Vagina (tissue), 2 donors: ENCODE data around the gene PYGL. TPM values are rescaled to one million over a fixed set of nuclear protein-coding genes. Genes with fewer than 3 reads are reported as not detected.
"Not testable (repeated sequence)": the region's sequence is repeated elsewhere in the genome, so short reads cannot be mapped to it uniquely, and the experiment has no call there.

Experiments
- DNase-seq, 2 donors: peaks; one replicate each; pipeline ENCODE4 v3.0.0-alpha.2; 2017; ENCODE audit errors: extremely low spot score in 2 of 2
- H3K27ac ChIP-seq: fragments of 200-600 bp; sonication (generic); one replicate; pipeline ENCODE4 v1.5.1; 2019
- H3K27me3 ChIP-seq: fragments of 200-600 bp; sonication (generic); one replicate; pipeline ENCODE4 v1.5.1; 2019
- H3K36me3 ChIP-seq, 2 donors: fragments of 200-600 bp; sonication (generic); one replicate each; pipeline ENCODE4 v1.5.1; 2017 to 2019
- H3K4me1 ChIP-seq: fragments of 200-600 bp; sonication (generic); one replicate; pipeline ENCODE4 v1.5.1; 2019
- H3K4me3 ChIP-seq, 2 donors: fragments of 200-600 bp; sonication (generic); 1 replicate in 1 of 2; 2 replicates in 1 of 2; pipeline ENCODE4 v1.5.1; 2016 to 2019
- H3K9me3 ChIP-seq: fragments of 200-600 bp; sonication (generic); one replicate; pipeline ENCODE4 v1.5.1; 2019
- POLR2A ChIP-seq, 2 donors: fragments of 450-650 bp; IDR thresholded peaks; one replicate each; pipeline ENCODE4 v1.6.1; 2017; ENCODE audit warnings: antibody characterized with exemption in 2 of 2, mild to moderate bottlenecking in 2 of 2, moderate library complexity in 2 of 2
- POLR2AphosphoS5 ChIP-seq, 2 donors: sonication (generic); formaldehyde crosslinking; IDR thresholded peaks; one replicate each; pipeline ENCODE4 v1.9.0; 2017; ENCODE audit warnings: antibody characterized with exemption in 2 of 2, mild to moderate bottlenecking in 2 of 2, low read depth in 1 of 2; ENCODE audit not compliant: insufficient read depth in 1 of 2
- intact Hi-C: fragments of 100-400 bp; cut with DNase I; formaldehyde crosslinking; loops from one replicate; pipeline ENCODE4 v1.15.1; 2023
- total RNA-seq: library from RNA; depleted of rRNA; stranded (reverse); fragments of >200 nt; gene quantifications from one replicate; pipeline ENCODE4 v1.2.3, GENCODE V29; 2016
- TF ChIP-seq, protein P1 (sequence below), 3 experiments: fragments of 450-650 bp in 2 of 3; fragments of 200-600 bp in 1 of 3; sonication (generic) in 1 of 3; IDR thresholded peaks; one replicate each; pipeline ENCODE4 v1.5.1; 2017 to 2019; ENCODE audit warnings: antibody characterized with exemption in 3 of 3, mild to moderate bottlenecking in 2 of 3, moderate library complexity in 2 of 3

The PYGL gene
- total RNA-seq, 1 donor from 2014 or later, result 84.0 TPM

DNA sequence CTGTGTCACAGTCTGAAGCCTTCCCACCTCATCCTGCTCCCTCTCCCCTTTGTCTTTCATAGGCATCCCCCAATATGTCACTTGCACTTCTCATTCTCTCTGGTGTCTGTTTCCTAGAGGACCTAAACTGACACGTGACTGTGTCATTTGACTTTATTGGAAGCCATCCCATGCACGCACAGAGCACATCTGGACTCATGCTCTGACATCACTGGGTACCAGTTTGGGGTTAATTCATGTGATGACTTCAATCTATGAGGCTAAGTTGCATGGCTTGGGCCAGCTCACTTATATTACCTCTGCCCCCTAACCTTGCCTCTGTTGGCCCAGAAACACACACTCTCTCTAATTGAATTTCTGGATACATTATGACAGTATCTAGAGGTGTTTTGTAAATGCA lies 21.5 kb downstream of the PYGL start:
- no peaks in the 10 kb centered on the region for H3K4me1 ChIP-seq
- intact Hi-C loops, result no loop called here
- no peaks in the 10 kb centered on the region for H3K27me3 ChIP-seq
- no peaks in the 10 kb centered on the region for H3K9me3 ChIP-seq
- H3K4me3 ChIP-seq, result no peak overlapping the region
- no peak overlapping the region for H3K27ac ChIP-seq
- peaks cover 0 to 31% of the 10 kb centered on the region in 2 donors for H3K36me3 ChIP-seq
- no peak for DNase-seq
- TF ChIP-seq POLR2A (IDR thresholded peaks at IDR 0.05) (no peak), POLR2AphosphoS5 (IDR thresholded peaks at IDR 0.05; ENCODE audit: insufficient read depth in 1 of 2, low read depth in 1 of 2) (no peak)

DNA sequence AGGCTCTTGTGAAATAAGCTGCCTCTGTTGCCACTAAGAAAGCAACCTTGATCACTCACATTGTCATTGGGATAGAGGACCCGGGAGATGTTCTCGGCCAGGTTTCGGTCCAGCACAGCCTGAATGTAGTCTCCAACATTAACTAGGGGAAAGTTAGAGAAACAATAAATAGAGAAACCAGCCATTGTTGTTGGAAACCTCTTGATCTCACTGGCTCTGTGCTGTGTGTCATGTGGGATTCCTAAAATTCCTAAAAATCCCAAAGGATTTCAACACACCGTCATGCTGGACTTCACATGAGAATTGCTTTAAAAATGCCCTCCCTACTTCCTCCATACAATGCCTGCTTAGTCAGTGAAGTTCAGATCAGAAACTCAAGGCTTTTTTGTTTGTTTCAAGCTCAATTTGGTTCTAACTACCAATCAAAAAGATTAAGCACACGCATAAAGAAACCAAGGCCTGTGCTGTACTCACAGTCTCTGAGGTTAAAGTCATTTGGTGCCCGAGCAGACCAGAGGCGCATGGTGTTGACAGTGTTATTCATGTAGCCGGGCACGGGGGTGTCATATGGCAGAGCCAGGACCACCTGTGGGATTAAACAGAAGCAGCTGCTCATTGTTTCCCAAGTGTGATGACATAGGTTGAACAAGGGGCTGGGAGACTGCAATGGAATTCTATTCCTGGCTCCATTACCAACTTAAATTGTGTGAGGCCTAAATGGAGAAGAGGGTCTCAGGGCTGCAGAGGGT lies 23.6 kb downstream of the PYGL start:
- no peaks in the 10 kb centered on the region for H3K9me3 ChIP-seq
- intact Hi-C loops, result no loop called here
- H3K36me3 ChIP-seq, result peaks cover 0 to 40% of the 10 kb centered on the region in 2 donors
- TF ChIP-seq, protein P1, sequence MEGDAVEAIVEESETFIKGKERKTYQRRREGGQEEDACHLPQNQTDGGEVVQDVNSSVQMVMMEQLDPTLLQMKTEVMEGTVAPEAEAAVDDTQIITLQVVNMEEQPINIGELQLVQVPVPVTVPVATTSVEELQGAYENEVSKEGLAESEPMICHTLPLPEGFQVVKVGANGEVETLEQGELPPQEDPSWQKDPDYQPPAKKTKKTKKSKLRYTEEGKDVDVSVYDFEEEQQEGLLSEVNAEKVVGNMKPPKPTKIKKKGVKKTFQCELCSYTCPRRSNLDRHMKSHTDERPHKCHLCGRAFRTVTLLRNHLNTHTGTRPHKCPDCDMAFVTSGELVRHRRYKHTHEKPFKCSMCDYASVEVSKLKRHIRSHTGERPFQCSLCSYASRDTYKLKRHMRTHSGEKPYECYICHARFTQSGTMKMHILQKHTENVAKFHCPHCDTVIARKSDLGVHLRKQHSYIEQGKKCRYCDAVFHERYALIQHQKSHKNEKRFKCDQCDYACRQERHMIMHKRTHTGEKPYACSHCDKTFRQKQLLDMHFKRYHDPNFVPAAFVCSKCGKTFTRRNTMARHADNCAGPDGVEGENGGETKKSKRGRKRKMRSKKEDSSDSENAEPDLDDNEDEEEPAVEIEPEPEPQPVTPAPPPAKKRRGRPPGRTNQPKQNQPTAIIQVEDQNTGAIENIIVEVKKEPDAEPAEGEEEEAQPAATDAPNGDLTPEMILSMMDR (IDR thresholded peaks at IDR 0.05), result no peak
- no peak for TF ChIP-seq POLR2AphosphoS5 (IDR thresholded peaks at IDR 0.05; ENCODE audit: insufficient read depth in 1 of 2, low read depth in 1 of 2)
- no peak for TF ChIP-seq POLR2A (IDR thresholded peaks at IDR 0.05)
- no peak overlapping the region for H3K4me3 ChIP-seq
- H3K4me1 ChIP-seq, result no peaks in the 10 kb centered on the region
- H3K27ac ChIP-seq, result no peak overlapping the region
- no peaks in the 10 kb centered on the region for H3K27me3 ChIP-seq
- no peak for DNase-seq

DNA sequence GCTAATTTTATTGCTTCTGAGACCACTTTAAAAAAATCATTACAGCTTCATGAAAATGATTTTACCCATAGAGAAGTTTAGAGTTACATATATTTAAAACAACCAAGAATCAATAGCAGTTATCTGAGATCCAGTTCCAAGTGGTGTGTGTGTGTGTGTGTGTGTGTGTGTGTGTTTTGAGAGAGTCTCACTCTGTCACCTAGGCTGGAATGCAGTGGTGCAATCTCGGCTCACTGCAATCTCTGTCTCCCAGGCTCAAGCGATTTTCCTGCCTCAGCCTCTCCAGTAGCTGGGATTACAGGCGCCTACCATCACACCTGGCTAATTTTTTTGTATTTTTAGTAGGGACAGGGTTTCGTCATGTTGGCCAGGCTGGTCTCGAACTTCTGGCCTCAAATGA lies 24.8 kb downstream of the PYGL start:
- peaks cover 0 to 37% of the 10 kb centered on the region in 2 donors for H3K36me3 ChIP-seq
- H3K27ac ChIP-seq, H3K4me1 ChIP-seq, H3K27me3 ChIP-seq, intact Hi-C loops, H3K9me3 ChIP-seq, H3K4me3 ChIP-seq, DNase-seq: not testable (repeated sequence)

DNA sequence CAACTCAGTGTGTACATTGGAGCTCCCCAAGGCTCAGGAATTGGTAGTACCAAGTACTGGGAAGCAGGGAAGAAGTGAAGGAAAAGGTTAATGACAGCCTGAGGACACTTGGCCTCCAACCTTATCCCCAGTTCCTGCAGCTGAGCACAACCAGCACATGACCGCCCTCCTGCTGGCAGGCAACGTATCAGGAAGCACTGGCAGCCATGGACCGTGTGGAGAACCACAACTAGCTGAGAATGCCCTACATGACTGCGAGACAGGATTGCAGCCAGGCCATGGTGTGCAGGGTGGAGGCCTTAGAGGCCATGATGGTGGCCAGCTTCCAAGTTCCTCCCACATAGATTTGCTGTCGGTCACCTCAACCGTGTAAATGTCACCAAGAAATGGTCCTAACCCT lies 26.8 kb downstream of the PYGL start:
- TF ChIP-seq, protein P1 (IDR thresholded peaks at IDR 0.05), result no peak
- no peak for TF ChIP-seq POLR2AphosphoS5 (IDR thresholded peaks at IDR 0.05; ENCODE audit: insufficient read depth in 1 of 2, low read depth in 1 of 2)
- no peak for TF ChIP-seq POLR2A (IDR thresholded peaks at IDR 0.05)
- intact Hi-C loops, result no loop called here
- Histone ChIP-seq H3K4me1 (no peaks in the 10 kb centered on the region), H3K9me3 (no peaks in the 10 kb centered on the region), H3K4me3 (no peak overlapping the region), H3K27ac (no peak overlapping the region), H3K36me3 (peaks cover 0 to 43% of the 10 kb centered on the region in 2 donors), H3K27me3 (no peaks in the 10 kb centered on the region)
- DNase-seq, result no peak

DNA sequence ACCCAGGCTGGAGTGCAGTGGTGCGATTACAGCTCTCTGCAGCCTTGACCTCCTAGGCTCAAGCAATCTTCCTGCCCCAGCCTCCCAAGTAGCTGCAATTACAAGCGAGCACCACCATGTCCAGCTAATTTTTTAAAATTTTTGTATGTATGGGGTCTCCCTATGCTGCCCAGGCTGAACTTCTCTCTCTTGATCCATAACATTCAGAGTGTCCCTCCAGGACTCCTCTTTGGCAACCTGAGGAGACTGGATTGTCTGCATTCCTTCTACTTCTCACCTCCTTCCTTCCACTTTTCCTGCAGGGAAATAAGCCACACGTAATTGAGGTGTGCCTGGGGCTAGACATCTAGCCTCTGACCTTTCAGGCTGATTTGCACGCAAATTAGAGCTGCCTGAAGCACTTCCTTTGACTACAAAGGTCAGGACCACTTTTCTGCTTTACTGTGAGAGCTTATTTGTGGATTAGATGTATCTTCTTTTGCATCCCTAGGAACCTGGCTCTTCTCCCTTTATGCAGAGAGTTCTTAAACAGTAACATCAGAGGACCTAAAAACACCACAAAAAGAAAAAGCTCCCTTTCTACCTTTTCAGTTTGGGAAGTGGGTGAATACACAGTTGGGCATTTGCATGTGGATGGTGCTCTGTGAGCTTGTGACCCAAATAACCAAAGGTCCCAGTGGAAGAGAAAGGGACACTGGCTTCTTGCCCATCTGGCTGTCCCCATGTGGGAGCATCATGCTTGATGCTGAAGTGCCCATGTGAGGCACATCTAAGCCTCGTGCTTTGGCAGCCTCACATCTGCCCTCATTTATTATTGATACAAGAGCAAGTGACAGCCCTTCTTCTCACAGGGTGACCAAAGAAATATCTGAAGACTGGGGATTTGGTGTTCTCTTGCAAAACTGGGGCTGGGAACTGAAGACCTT lies 33.5 kb downstream of the PYGL start:
- no peak for DNase-seq
- TF ChIP-seq, protein P1 (IDR thresholded peaks at IDR 0.05), result no peak
- no peak for TF ChIP-seq POLR2A (IDR thresholded peaks at IDR 0.05)
- no peak for TF ChIP-seq POLR2AphosphoS5 (IDR thresholded peaks at IDR 0.05; ENCODE audit: insufficient read depth in 1 of 2, low read depth in 1 of 2)
- no peak overlapping the region for H3K4me3 ChIP-seq
- no peaks in the 10 kb centered on the region for H3K4me1 ChIP-seq
- intact Hi-C loops, result no loop called here
- peaks cover 0 to 86% of the 10 kb centered on the region in 2 donors for H3K36me3 ChIP-seq
- no peaks in the 10 kb centered on the region for H3K9me3 ChIP-seq
- no peaks in the 10 kb centered on the region for H3K27me3 ChIP-seq
- no peak overlapping the region for H3K27ac ChIP-seq
